Left renal pelvis (tissue), 4 donors: Measurements from ENCODE around the gene CITED2. TPM values are rescaled to one million over a fixed set of nuclear protein-coding genes. Genes with fewer than 3 reads are reported as not detected.

Source experiments
- DNase-seq, 4 donors: peaks; one replicate each; pipeline ENCODE4 v3.0.0-alpha.2; 2013; ENCODE audit warnings: low read depth in 4 of 4, low spot score in 3 of 4
- polyA plus RNA-seq, 4 donors: library from polyadenylated mRNA; unstranded; fragments of 120-200 nt; gene quantifications; one replicate each; pipeline ENCODE4 v1.2.1, GENCODE V29; 2013; ENCODE audit not compliant: insufficient read length in 4 of 4

CITED2 gene
- polyA plus RNA-seq, 4 donors: 104 to 202 (median 163) TPM

- DNase-seq: no peak
Observed at GRCh38 chr6:139335447-139336210, 38.8 kb downstream of the CITED2 start.

- DNase-seq: no peak
Observed at GRCh38 chr6:139334806-139335446, 39.5 kb downstream of the CITED2 start.

GRCh38 chr6:139330826-139331500 lies 43.5 kb downstream of the CITED2 start:
- no peak for DNase-seq

GRCh38 chr6:139330306-139330705 lies 44.1 kb downstream of the CITED2 start:
- DNase-seq: no peak

- DNase-seq: no peak
Observed at GRCh38 chr6:139329224-139329623, 45.2 kb downstream of the CITED2 start.

- DNase-seq: no peak
Observed at GRCh38 chr6:139327038-139327437, 47.4 kb downstream of the CITED2 start.

- no peak for DNase-seq
Observed at GRCh38 chr6:139325686-139326085, 48.8 kb downstream of the CITED2 start.

GRCh38 chr6:139325125-139325524 lies 49.3 kb downstream of the CITED2 start:
- DNase-seq: no peak

GRCh38 chr6:139324301-139324555 lies 50.2 kb downstream of the CITED2 start:
- DNase-seq: no peak

GRCh38 chr6:139323511-139324300 lies 50.7 kb downstream of the CITED2 start:
- DNase-seq: peak in 2 of 4 donors; percentile 42 to 57

Other genes with a start within 250 kb of the CITED2 start
- 10 to 100 TPM; 16.1 to 19.1 (median 17.6) TPM for gene HECA, start 239.6 kb downstream of the CITED2 start, polyA plus RNA-seq
- gene TXLNB, start 82.7 kb downstream of the CITED2 start, polyA plus RNA-seq: 1 to 10 TPM; 1.7 to 9.9 (median 2.3) TPM